Large intestine (tissue), 3 donors: ENCODE results near the gene NLRP3. TPM values are rescaled to one million over a fixed set of nuclear protein-coding genes. Genes with fewer than 3 reads are reported as not detected.

Source experiments
- DNase-seq, 2 donors: peaks; one replicate each; pipeline versions ENCODE4 v3.0.0 to v3.0.0-alpha.2; 2013
- H3K27ac ChIP-seq: one replicate; pipeline ENCODE4 v1.5.1; 2013; ENCODE audit warnings: low read length
- H3K27me3 ChIP-seq: 2 replicates; pipeline ENCODE4 v1.6.1; 2013; ENCODE audit warnings: low read length; ENCODE audit not compliant: control insufficient read depth, insufficient read depth
- H3K36me3 ChIP-seq: 2 replicates; pipeline ENCODE4 v1.6.1; 2013; ENCODE audit warnings: low read length; ENCODE audit not compliant: control insufficient read depth, insufficient read depth
- H3K4me1 ChIP-seq: one replicate; pipeline ENCODE4 v1.6.1; 2013; ENCODE audit warnings: low read length; ENCODE audit not compliant: control insufficient read depth, insufficient read depth
- H3K4me3 ChIP-seq: one replicate; pipeline ENCODE4 v1.5.1; 2013; ENCODE audit warnings: low read length
- H3K9me3 ChIP-seq: one replicate; pipeline ENCODE4 v1.6.1; 2013; ENCODE audit warnings: mild to moderate bottlenecking, low read depth, low read length, moderate library complexity; ENCODE audit not compliant: control insufficient read depth
- WGBS: methylation state at CpG from one replicate; pipeline ENCODE4 v1.1.5; 2013; ENCODE audit warnings: low lambda C conversion rate; ENCODE audit not compliant: insufficient coverage; 5-methylcytosine and 5-hydroxymethylcytosine counted together
- polyA plus RNA-seq: library from polyadenylated mRNA; unstranded; fragments of 120-200 nt; gene quantifications from one replicate; pipeline ENCODE4 v1.2.1, GENCODE V29; 2013

Gene NLRP3
- polyA plus RNA-seq, 1 donor = 0.78 TPM

- H3K4me3 ChIP-seq = peak overlapping the region; percentile 48
- no peaks in the 10 kb centered on the region for H3K4me1 ChIP-seq
- DNase-seq = peak; percentile 49 to 70
- no CpG with 5 or more reads among the region's 31 CpGs for WGBS
- H3K9me3 ChIP-seq = peaks cover 4% of the 10 kb centered on the region
- peaks cover 4% of the 10 kb centered on the region for H3K27me3 ChIP-seq
- no peaks in the 10 kb centered on the region for H3K36me3 ChIP-seq
- peak overlapping the region; percentile 3 for H3K27ac ChIP-seq
Observed at GRCh38 chr1:247448107-247448791, 32.3 kb downstream of the NLRP3 start.

GRCh38 chr1:247451388-247452010, 35.5 kb downstream of the NLRP3 start:
- H3K27ac ChIP-seq = no peak overlapping the region
- H3K4me1 ChIP-seq = no peaks in the 10 kb centered on the region
- no peak for DNase-seq
- no peaks in the 10 kb centered on the region for H3K27me3 ChIP-seq
- peaks cover 4% of the 10 kb centered on the region for H3K9me3 ChIP-seq
- no CpG with 5 or more reads among the region's 23 CpGs for WGBS
- H3K36me3 ChIP-seq = no peaks in the 10 kb centered on the region
- H3K4me3 ChIP-seq = no peak overlapping the region

- no CpG with 5 or more reads among the region's 12 CpGs for WGBS
- Histone ChIP-seq H3K27ac (no peak overlapping the region), H3K27me3 (no peaks in the 10 kb centered on the region), H3K9me3 (peaks cover 4% of the 10 kb centered on the region), H3K4me1 (no peaks in the 10 kb centered on the region), H3K4me3 (no peak overlapping the region), H3K36me3 (no peaks in the 10 kb centered on the region)
- no peak for DNase-seq
Observed at GRCh38 chr1:247452447-247453039, 36.6 kb downstream of the NLRP3 start.

GRCh38 chr1:247453245-247453644, 37.3 kb downstream of the NLRP3 start:
- no CpG with 5 or more reads among the region's 4 CpGs for WGBS
- no peak for DNase-seq
- no peak overlapping the region for H3K4me3 ChIP-seq
- H3K27me3 ChIP-seq = no peaks in the 10 kb centered on the region
- no peaks in the 10 kb centered on the region for H3K36me3 ChIP-seq
- no peak overlapping the region for H3K27ac ChIP-seq
- H3K4me1 ChIP-seq = no peaks in the 10 kb centered on the region
- peaks cover 4% of the 10 kb centered on the region for H3K9me3 ChIP-seq

GRCh38 chr1:247453997-247454396, 38.0 kb downstream of the NLRP3 start:
- Histone ChIP-seq H3K27ac (no peak overlapping the region), H3K9me3 (peaks cover 4% of the 10 kb centered on the region), H3K4me3 (no peak overlapping the region), H3K36me3 (no peaks in the 10 kb centered on the region), H3K27me3 (no peaks in the 10 kb centered on the region), H3K4me1 (no peaks in the 10 kb centered on the region)
- WGBS = 83% methylated on average over 2 of the region's 11 CpGs
- no peak for DNase-seq

GRCh38 chr1:247456021-247456420, 40.0 kb downstream of the NLRP3 start:
- WGBS = 90% methylated on average over 2 of the region's 4 CpGs
- Histone ChIP-seq H3K4me3 (no peak overlapping the region), H3K9me3 (peaks cover 4% of the 10 kb centered on the region), H3K27ac (no peak overlapping the region), H3K4me1 (no peaks in the 10 kb centered on the region), H3K36me3 (no peaks in the 10 kb centered on the region), H3K27me3 (no peaks in the 10 kb centered on the region)
- no peak for DNase-seq

- H3K9me3 ChIP-seq = no peaks in the 10 kb centered on the region
- no peaks in the 10 kb centered on the region for H3K4me1 ChIP-seq
- no peak overlapping the region for H3K4me3 ChIP-seq
- no peak overlapping the region for H3K27ac ChIP-seq
- H3K36me3 ChIP-seq = no peaks in the 10 kb centered on the region
- no CpG with 5 or more reads among the region's 16 CpGs for WGBS
- H3K27me3 ChIP-seq = no peaks in the 10 kb centered on the region
- no peak for DNase-seq
Observed at GRCh38 chr1:247456914-247457639, 41.1 kb downstream of the NLRP3 start.

GRCh38 chr1:247459507-247459906, 43.5 kb downstream of the NLRP3 start:
- Histone ChIP-seq H3K27ac (no peak overlapping the region), H3K27me3 (no peaks in the 10 kb centered on the region), H3K4me1 (no peaks in the 10 kb centered on the region), H3K4me3 (no peak overlapping the region), H3K9me3 (no peaks in the 10 kb centered on the region), H3K36me3 (no peaks in the 10 kb centered on the region)
- WGBS = 100% methylated on average over 1 of the region's 7 CpGs
- no peak for DNase-seq

- no peaks in the 10 kb centered on the region for H3K9me3 ChIP-seq
- no peaks in the 10 kb centered on the region for H3K4me1 ChIP-seq
- no peaks in the 10 kb centered on the region for H3K36me3 ChIP-seq
- H3K4me3 ChIP-seq = no peak overlapping the region
- WGBS = no CpG with 5 or more reads among the region's 6 CpGs
- no peak overlapping the region for H3K27ac ChIP-seq
- DNase-seq = no peak
- no peaks in the 10 kb centered on the region for H3K27me3 ChIP-seq
Observed at GRCh38 chr1:247465796-247466195, 49.8 kb downstream of the NLRP3 start.

GRCh38 chr1:247467129-247467528, 51.2 kb downstream of the NLRP3 start:
- H3K36me3 ChIP-seq = no peaks in the 10 kb centered on the region
- no peak overlapping the region for H3K27ac ChIP-seq
- H3K27me3 ChIP-seq = no peaks in the 10 kb centered on the region
- no peaks in the 10 kb centered on the region for H3K9me3 ChIP-seq
- DNase-seq = no peak
- H3K4me1 ChIP-seq = no peaks in the 10 kb centered on the region
- 80% methylated on average over 1 of the region's 2 CpGs for WGBS
- no peak overlapping the region for H3K4me3 ChIP-seq
